ENCODE results near the gene ZBTB34.

DNA sequence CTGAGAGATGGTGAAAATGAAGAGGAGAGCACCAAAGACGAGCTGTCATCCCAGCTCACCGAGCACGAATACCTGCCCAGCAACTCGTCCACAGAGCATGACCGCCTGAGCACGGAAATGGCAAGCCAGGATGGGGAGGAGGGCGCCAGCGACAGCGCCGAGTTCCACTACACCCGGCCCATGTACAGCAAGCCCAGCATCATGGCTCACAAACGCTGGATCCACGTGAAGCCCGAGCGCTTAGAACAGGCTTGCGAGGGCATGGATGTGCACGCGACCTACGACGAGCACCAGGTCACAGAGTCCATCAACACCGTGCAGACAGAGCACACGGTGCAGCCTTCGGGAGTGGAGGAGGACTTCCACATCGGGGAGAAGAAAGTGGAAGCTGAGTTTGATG lies 27.4 kb upstream of the ZBTB34 start:
- TF ChIP-seq, protein P1, sequence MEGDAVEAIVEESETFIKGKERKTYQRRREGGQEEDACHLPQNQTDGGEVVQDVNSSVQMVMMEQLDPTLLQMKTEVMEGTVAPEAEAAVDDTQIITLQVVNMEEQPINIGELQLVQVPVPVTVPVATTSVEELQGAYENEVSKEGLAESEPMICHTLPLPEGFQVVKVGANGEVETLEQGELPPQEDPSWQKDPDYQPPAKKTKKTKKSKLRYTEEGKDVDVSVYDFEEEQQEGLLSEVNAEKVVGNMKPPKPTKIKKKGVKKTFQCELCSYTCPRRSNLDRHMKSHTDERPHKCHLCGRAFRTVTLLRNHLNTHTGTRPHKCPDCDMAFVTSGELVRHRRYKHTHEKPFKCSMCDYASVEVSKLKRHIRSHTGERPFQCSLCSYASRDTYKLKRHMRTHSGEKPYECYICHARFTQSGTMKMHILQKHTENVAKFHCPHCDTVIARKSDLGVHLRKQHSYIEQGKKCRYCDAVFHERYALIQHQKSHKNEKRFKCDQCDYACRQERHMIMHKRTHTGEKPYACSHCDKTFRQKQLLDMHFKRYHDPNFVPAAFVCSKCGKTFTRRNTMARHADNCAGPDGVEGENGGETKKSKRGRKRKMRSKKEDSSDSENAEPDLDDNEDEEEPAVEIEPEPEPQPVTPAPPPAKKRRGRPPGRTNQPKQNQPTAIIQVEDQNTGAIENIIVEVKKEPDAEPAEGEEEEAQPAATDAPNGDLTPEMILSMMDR (conservative IDR thresholded peaks at IDR 0.05; ENCODE audit: low read depth, low read length): no peak
- TF ChIP-seq SMC3 (IDR thresholded peaks at IDR 0.05; ENCODE audit: low read depth, low read length) (no peak), RFX5 (IDR thresholded peaks at IDR 0.05; ENCODE audit: low read depth, low read length) (no peak), MAZ (IDR thresholded peaks at IDR 0.05; ENCODE audit: borderline replicate concordance, low read depth, low read length) (no peak), POLR2A (IDR thresholded peaks at IDR 0.05; ENCODE audit: low read depth, low read length) (no peak), MXI1 (IDR thresholded peaks at IDR 0.05; ENCODE audit: borderline replicate concordance, low read depth, low read length) (no peak)
- TF ChIP-seq, protein P2, sequence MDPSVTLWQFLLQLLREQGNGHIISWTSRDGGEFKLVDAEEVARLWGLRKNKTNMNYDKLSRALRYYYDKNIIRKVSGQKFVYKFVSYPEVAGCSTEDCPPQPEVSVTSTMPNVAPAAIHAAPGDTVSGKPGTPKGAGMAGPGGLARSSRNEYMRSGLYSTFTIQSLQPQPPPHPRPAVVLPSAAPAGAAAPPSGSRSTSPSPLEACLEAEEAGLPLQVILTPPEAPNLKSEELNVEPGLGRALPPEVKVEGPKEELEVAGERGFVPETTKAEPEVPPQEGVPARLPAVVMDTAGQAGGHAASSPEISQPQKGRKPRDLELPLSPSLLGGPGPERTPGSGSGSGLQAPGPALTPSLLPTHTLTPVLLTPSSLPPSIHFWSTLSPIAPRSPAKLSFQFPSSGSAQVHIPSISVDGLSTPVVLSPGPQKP (IDR thresholded peaks at IDR 0.05; ENCODE audit: borderline replicate concordance, low read depth, low read length): no peak
- TF ChIP-seq, protein P3, sequence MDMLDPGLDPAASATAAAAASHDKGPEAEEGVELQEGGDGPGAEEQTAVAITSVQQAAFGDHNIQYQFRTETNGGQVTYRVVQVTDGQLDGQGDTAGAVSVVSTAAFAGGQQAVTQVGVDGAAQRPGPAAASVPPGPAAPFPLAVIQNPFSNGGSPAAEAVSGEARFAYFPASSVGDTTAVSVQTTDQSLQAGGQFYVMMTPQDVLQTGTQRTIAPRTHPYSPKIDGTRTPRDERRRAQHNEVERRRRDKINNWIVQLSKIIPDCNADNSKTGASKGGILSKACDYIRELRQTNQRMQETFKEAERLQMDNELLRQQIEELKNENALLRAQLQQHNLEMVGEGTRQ (IDR thresholded peaks at IDR 0.05; ENCODE audit: low read depth, low read length): no peak
